ENCODE results near the gene TRAFD1. TPM values are rescaled to one million over a fixed set of nuclear protein-coding genes. Genes with fewer than 3 reads are reported as not detected.

The TRAFD1 gene
- total RNA-seq, 1 experiment from 2014 or later, result 63.9 TPM

GRCh38 chr12:112165624-112166023 is 40.3 kb downstream of the TRAFD1 start:
- no peak for DNase-seq
- H3K4me3 ChIP-seq, result no peak overlapping the region

DNA sequence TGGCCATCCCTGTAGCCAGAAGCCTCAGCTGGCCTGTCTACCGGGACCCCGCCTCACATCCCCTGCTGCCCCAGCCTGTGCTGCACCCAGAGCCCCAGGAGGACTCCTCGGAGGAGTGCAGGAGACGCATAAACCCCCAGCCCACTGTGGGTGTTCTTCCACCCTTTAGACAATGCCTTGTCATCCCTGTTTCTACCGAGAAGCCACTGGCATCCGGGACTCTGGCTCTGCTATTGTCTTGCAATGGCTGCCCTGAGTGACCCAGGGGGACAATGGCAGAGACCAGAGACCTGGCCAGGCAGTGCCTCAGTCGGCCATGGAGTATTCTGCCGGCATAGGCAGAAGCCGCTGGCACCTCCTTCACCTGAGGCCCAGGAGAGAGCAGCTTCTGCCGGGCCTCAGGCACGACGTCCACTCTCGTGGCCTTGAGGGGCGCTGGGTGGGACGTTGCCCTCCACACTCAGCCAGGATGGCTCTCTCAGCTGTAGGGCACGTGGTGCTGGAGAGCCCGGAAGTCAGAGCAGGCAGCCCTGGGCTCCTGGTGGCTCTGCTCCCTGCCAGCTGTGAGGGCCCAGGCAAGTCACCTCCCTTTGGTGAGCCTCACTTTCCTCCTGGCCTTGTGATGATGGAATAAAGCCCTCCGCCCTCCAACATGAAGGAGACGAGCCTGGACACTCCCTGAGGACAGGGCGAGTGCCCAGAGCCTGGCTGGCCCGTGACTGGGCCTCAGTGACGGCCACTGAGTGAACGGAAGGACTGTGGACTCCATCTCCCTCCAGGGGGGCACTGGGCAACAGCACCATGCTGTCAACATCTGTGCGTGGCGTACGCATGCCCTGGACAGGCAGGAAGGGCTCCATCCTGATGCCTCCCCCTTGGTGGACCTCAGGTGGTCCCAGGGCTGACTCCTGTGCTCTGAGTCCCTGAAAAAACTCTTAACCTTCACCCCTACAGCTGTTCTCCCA is 41.0 kb downstream of the TRAFD1 start:
- H3K9me3 ChIP-seq, result no peaks in the 10 kb centered on the region
- no peaks in the 10 kb centered on the region for H3K36me3 ChIP-seq
- H3K4me3 ChIP-seq, result no peak overlapping the region
- no peaks in the 10 kb centered on the region for H3K27me3 ChIP-seq
- DNase-seq, result no peak

More at GRCh38 chr12:112165624-112166023, 40.3 kb downstream of the TRAFD1 start:
- H3K36me3 ChIP-seq, result no peaks in the 10 kb centered on the region
- no peaks in the 10 kb centered on the region for H3K27me3 ChIP-seq
- H3K9me3 ChIP-seq, result no peaks in the 10 kb centered on the region

DNA sequence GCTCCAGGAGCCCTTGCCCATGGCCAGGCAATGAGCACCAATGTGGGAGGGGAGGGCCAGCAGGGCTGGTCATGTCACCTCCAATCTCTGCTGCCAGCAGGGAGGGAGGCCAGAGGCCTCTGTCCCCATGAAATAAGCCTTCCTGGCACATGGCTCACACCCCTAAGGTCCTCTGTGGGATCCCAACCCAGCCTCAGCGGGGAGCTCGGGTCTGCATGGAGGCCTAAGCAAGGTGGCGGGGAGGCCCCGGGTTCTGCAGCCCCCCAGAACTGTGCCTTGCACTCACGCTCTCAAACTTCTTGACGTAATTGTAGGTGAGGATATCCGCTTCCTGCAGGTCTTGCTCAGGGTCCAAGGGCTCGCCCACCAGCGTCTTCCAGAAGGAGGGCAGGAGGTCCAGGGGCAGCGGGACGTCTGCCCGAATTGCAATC is 41.7 kb downstream of the TRAFD1 start:
- H3K9me3 ChIP-seq, result no peaks in the 10 kb centered on the region
- no peak overlapping the region for H3K4me3 ChIP-seq
- no peaks in the 10 kb centered on the region for H3K36me3 ChIP-seq
- H3K27me3 ChIP-seq, result no peaks in the 10 kb centered on the region
- no peak for DNase-seq

DNA sequence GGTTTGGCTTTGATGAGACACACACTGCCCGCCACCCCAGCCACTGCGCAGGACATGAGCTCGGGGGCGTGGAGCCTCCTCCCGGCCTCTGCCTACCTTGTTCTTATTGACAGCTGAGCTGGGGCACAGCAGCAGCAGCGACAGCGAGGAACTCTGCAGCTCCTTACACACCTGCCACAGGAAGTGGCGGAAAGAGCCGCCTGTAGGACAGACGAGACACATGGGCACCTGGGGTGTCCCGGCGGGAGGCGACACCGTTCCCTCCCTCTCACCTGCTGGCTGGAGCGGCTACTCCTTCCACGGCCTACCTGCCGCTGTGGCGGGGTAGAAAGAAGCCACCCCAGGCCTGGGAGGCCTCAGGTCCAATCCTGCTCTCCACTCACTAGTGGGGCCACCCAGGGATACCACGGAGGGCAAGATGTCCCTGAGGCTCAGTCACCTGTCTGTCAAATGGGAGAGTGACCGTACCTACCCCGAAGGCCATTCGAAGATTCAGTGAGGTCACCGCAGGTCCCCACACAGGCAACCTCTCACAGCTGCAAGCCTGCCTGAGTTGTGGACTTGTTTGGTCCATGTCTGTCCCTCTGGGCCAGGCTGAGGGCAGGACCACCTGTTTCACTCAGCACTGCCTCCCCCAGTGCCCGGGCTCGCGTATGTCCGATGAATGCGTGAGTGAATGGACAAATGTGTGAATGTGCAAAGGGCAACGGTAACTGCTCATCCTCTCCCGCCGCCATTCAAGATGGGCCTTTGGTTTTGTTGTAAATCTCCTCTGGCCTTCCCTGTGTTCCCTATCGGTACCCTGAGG is 42.6 kb downstream of the TRAFD1 start:
- H3K4me3 ChIP-seq, result no peak overlapping the region
- DNase-seq, result no peak
- no peaks in the 10 kb centered on the region for H3K27me3 ChIP-seq
- no peaks in the 10 kb centered on the region for H3K36me3 ChIP-seq
- no peaks in the 10 kb centered on the region for H3K9me3 ChIP-seq

GRCh38 chr12:112168561-112168971 is 43.2 kb downstream of the TRAFD1 start:
- Histone ChIP-seq H3K9me3 (no peaks in the 10 kb centered on the region), H3K27me3 (no peaks in the 10 kb centered on the region), H3K36me3 (no peaks in the 10 kb centered on the region; the same call in 1 of the 2 replicates), H3K4me3 (no peak overlapping the region)
- DNase-seq, result no peak

GRCh38 chr12:112169161-112169872 is 44.0 kb downstream of the TRAFD1 start:
- no peaks in the 10 kb centered on the region for H3K9me3 ChIP-seq
- no peaks in the 10 kb centered on the region; the same call in 1 of the 2 replicates for H3K36me3 ChIP-seq
- DNase-seq, result no peak
- no peaks in the 10 kb centered on the region for H3K27me3 ChIP-seq
- no peak overlapping the region for H3K4me3 ChIP-seq

GRCh38 chr12:112169966-112170365 is 44.6 kb downstream of the TRAFD1 start:
- Histone ChIP-seq H3K9me3 (no peaks in the 10 kb centered on the region), H3K36me3 (no peaks in the 10 kb centered on the region; the same call in 1 of the 2 replicates), H3K4me3 (no peak overlapping the region), H3K27me3 (no peaks in the 10 kb centered on the region)
- DNase-seq, result no peak

GRCh38 chr12:112170376-112170775 is 45.0 kb downstream of the TRAFD1 start:
- no peaks in the 10 kb centered on the region for H3K9me3 ChIP-seq
- H3K36me3 ChIP-seq, result no peaks in the 10 kb centered on the region; the same call in 1 of the 2 replicates
- H3K27me3 ChIP-seq, result no peaks in the 10 kb centered on the region
- no peak overlapping the region for H3K4me3 ChIP-seq
- DNase-seq, result peak; percentile 11

- Histone ChIP-seq H3K27me3 (no peaks in the 10 kb centered on the region), H3K4me3 (no peak overlapping the region), H3K36me3 (no peaks in the 10 kb centered on the region; the same call in 1 of the 2 replicates), H3K9me3 (no peaks in the 10 kb centered on the region)
- DNase-seq, result no peak
These were observed 45.7 kb downstream of the TRAFD1 start for GRCh38 chr12:112170971-112171596.

GRCh38 chr12:112172556-112173324 is 47.4 kb downstream of the TRAFD1 start:
- Histone ChIP-seq H3K9me3 (no peaks in the 10 kb centered on the region), H3K36me3 (no peaks in the 10 kb centered on the region; the same call in 1 of the 2 replicates), H3K27me3 (no peaks in the 10 kb centered on the region), H3K4me3 (no peak overlapping the region)
- no peak for DNase-seq

GRCh38 chr12:112175361-112176155 is 50.2 kb downstream of the TRAFD1 start:
- no peak overlapping the region for H3K4me3 ChIP-seq
- H3K27me3 ChIP-seq, result no peaks in the 10 kb centered on the region
- no peaks in the 10 kb centered on the region for H3K9me3 ChIP-seq
- no peak for DNase-seq
- no peaks in the 10 kb centered on the region; the same call in none of the 2 replicates for H3K36me3 ChIP-seq

- Histone ChIP-seq H3K4me3 (no peak overlapping the region), H3K9me3 (no peaks in the 10 kb centered on the region), H3K27me3 (no peaks in the 10 kb centered on the region), H3K36me3 (no peaks in the 10 kb centered on the region; the same call in none of the 2 replicates)
- DNase-seq, result no peak
These were observed 51.1 kb downstream of the TRAFD1 start for GRCh38 chr12:112176321-112177010.

DNA sequence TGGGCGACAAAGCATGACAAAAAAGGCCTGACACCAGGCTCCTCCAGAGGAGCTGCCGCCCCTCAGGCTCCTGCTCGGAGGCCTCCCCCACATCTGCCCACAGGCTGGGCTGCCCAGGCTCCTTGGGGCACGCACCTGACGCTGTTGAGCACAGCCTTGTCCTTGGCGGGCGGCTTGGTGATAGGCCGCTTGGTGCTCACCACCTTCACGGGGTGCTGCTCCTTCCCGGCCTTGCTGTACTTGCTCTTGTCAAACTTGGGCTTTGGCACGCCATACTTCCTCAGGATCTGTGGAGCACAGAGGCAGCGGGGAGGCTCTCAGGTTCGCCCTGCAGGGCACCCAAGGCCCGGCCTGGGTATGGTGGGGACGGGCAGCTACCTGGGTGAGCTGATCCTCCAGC is 53.4 kb downstream of the TRAFD1 start:
- H3K4me3 ChIP-seq, result no peak overlapping the region
- H3K9me3 ChIP-seq, result no peaks in the 10 kb centered on the region
- no peak for DNase-seq
- H3K36me3 ChIP-seq, result peaks cover 5% of the 10 kb centered on the region; the same call in 1 of the 2 replicates
- H3K27me3 ChIP-seq, result no peaks in the 10 kb centered on the region

GRCh38 chr12:112179341-112179740 is 54.0 kb downstream of the TRAFD1 start:
- no peak for DNase-seq
- peaks cover 8% of the 10 kb centered on the region; the same call in 1 of the 2 replicates for H3K36me3 ChIP-seq
- no peak overlapping the region for H3K4me3 ChIP-seq
- no peaks in the 10 kb centered on the region for H3K9me3 ChIP-seq
- no peaks in the 10 kb centered on the region for H3K27me3 ChIP-seq
